Gastrocnemius medialis (tissue), 4 donors: ENCODE measurements around the gene MRTFA.

ENCODE experiments used
- CTCF ChIP-seq, 5 experiments: fragments of 450-650 bp in 3 of 5; fragments of 200-600 bp in 2 of 5; sonication (generic) in 2 of 5; IDR thresholded peaks in 4 of 5; conservative IDR thresholded peaks in 1 of 5; 1 replicate in 4 of 5; 2 replicates in 1 of 5; pipeline ENCODE4 v1.5.1; 2016 to 2019; ENCODE audit warnings: antibody characterized with exemption in 5 of 5, mild to moderate bottlenecking in 3 of 5, moderate library complexity in 3 of 5
- POLR2A ChIP-seq, 2 donors: fragments of 450-650 bp; IDR thresholded peaks; one replicate each; pipeline ENCODE4 v1.6.1; 2017; ENCODE audit warnings: antibody characterized with exemption in 2 of 2, mild to moderate bottlenecking in 2 of 2, moderate library complexity in 2 of 2

GRCh38 chr22:40626851-40627250 is 9.7 kb downstream of the MRTFA start:
- TF ChIP-seq CTCF (IDR thresholded peaks at IDR 0.05 in 4 of 5, conservative IDR thresholded peaks at IDR 0.05 in 1 of 5): no peak
- TF ChIP-seq POLR2A (IDR thresholded peaks at IDR 0.05): no peak
